CD4-positive, alpha-beta T cell treated with Interleukin-6 for 4 hours (primary cell): ENCODE data around the gene C6orf62.
"Not testable (repeated sequence)": the region's sequence is repeated elsewhere in the genome, so short reads cannot be mapped to it uniquely, and the experiment has no call there.

Experiments used
- DNase-seq: peaks from one replicate; pipeline ENCODE4 v3.0.0-alpha.2; 2020; ENCODE audit warnings: mixed read lengths

The C6orf62 gene

GRCh38 chr6:24696097-24696496 lies 22.9 kb downstream of the C6orf62 start:
- DNase-seq, result no peak

GRCh38 chr6:24695635-24696034 lies 23.3 kb downstream of the C6orf62 start:
- peak; percentile 35 for DNase-seq

- no peak for DNase-seq
These were observed 24.8 kb downstream of the C6orf62 start for GRCh38 chr6:24694198-24694597.

- DNase-seq, result no peak
These were observed 25.9 kb downstream of the C6orf62 start for GRCh38 chr6:24692848-24693592.

- DNase-seq, result no peak
These were observed 26.5 kb downstream of the C6orf62 start for GRCh38 chr6:24692415-24692814.

GRCh38 chr6:24692003-24692402 lies 27.0 kb downstream of the C6orf62 start:
- DNase-seq, result no peak

- DNase-seq, result no peak
These were observed 27.4 kb downstream of the C6orf62 start for GRCh38 chr6:24691550-24691949.

GRCh38 chr6:24690593-24690992 lies 28.4 kb downstream of the C6orf62 start:
- no peak for DNase-seq

GRCh38 chr6:24689964-24690363 lies 29.0 kb downstream of the C6orf62 start:
- no peak for DNase-seq

- DNase-seq, result no peak
These were observed 32.0 kb downstream of the C6orf62 start for GRCh38 chr6:24686946-24687345.

- DNase-seq, result no peak
These were observed 32.5 kb downstream of the C6orf62 start for GRCh38 chr6:24686408-24686807.

- DNase-seq, result no peak
These were observed 35.4 kb downstream of the C6orf62 start for GRCh38 chr6:24683297-24684296.

GRCh38 chr6:24680582-24680981 lies 38.4 kb downstream of the C6orf62 start:
- DNase-seq, result no peak

GRCh38 chr6:24678792-24679352 lies 40.1 kb downstream of the C6orf62 start:
- DNase-seq, result not testable (repeated sequence)

- no peak for DNase-seq
These were observed 45.3 kb downstream of the C6orf62 start for GRCh38 chr6:24673625-24674024.

- DNase-seq, result no peak
These were observed 46.3 kb downstream of the C6orf62 start for GRCh38 chr6:24672620-24673182.

- DNase-seq, result not testable (repeated sequence)
These were observed 47.9 kb downstream of the C6orf62 start for GRCh38 chr6:24671077-24671476.

GRCh38 chr6:24670492-24670891 lies 48.5 kb downstream of the C6orf62 start:
- not testable (repeated sequence) for DNase-seq

GRCh38 chr6:24668997-24669361 lies 50.0 kb downstream of the C6orf62 start:
- DNase-seq, result no peak

GRCh38 chr6:24668066-24668996 lies 50.6 kb downstream of the C6orf62 start:
- not testable (repeated sequence) for DNase-seq

GRCh38 chr6:24667378-24667803 lies 51.6 kb downstream of the C6orf62 start:
- DNase-seq, result peak; percentile 1
